ENCODE results near the gene PSME2. TPM values are rescaled to one million over a fixed set of nuclear protein-coding genes. Genes with fewer than 3 reads are reported as not detected.

The PSME2 gene
- total and polyA plus RNA-seq, 7 donors = 30.1 to 179 (median 76.4) TPM

GRCh38 chr14:24098229-24098926 is 48.0 kb downstream of the PSME2 start:
- H3K27ac ChIP-seq = no peak overlapping the region
- peaks cover 0 to 2% of the 10 kb centered on the region in 2 donors for H3K36me3 ChIP-seq (ENCODE audit: insufficient read depth in 1 of 2, low read depth in 1 of 2)
- 91 to 96% (median 93%) methylated on average over 16 of the region's 16 CpGs for WGBS, 3 donors
- no peak for TF ChIP-seq CTCF (IDR thresholded peaks at IDR 0.05)
- no peak overlapping the region for H3K4me3 ChIP-seq
- no peaks in the 10 kb centered on the region for H3K9me3 ChIP-seq
- no peak for ATAC-seq
- intact Hi-C loops (cut with DNase I) = loop anchor here in 1 of 2 donors (10.0 kb wide), 1 partner anchor 124 kb away; no protein-coding TSS in a partner anchor
- no peaks in the 10 kb centered on the region for H3K27me3 ChIP-seq (ENCODE audit: insufficient read depth in 3 of 3, low read length in 2 of 3)
- H3K4me1 ChIP-seq = peaks cover 6% of the 10 kb centered on the region
- DNase-seq = no peak

GRCh38 chr14:24096545-24097181 is 49.7 kb downstream of the PSME2 start:
- DNase-seq (no peak), ATAC-seq (no peak)
- H3K27ac ChIP-seq = no peak overlapping the region
- WGBS, 3 donors = 82 to 90% (median 89%) methylated on average over 8 of the region's 8 CpGs
- H3K9me3 ChIP-seq = no peaks in the 10 kb centered on the region
- H3K36me3 ChIP-seq (ENCODE audit: insufficient read depth in 1 of 2, low read depth in 1 of 2) = no peaks in the 10 kb centered on the region
- no peaks in the 10 kb centered on the region for H3K27me3 ChIP-seq (ENCODE audit: insufficient read depth in 3 of 3, low read length in 2 of 3)
- H3K4me1 ChIP-seq = peaks cover 6% of the 10 kb centered on the region
- intact Hi-C loops (cut with DNase I) = loop anchor here in 1 of 2 donors (10.0 kb wide), 1 partner anchor 122 kb away; no protein-coding TSS in a partner anchor
- TF ChIP-seq CTCF (IDR thresholded peaks at IDR 0.05) = no peak
- H3K4me3 ChIP-seq = no peak overlapping the region

GRCh38 chr14:24095271-24096068 is 50.9 kb downstream of the PSME2 start:
- peaks cover 6% of the 10 kb centered on the region for H3K4me1 ChIP-seq
- no peak for TF ChIP-seq CTCF (IDR thresholded peaks at IDR 0.05)
- H3K4me3 ChIP-seq = peak overlapping the region; percentile 80
- no peak for ATAC-seq
- no peaks in the 10 kb centered on the region for H3K27me3 ChIP-seq (ENCODE audit: insufficient read depth in 3 of 3, low read length in 2 of 3)
- intact Hi-C loops (cut with DNase I) = loop anchor here (2.0 to 10.0 kb wide), 2 partner anchors 13 to 121 kb away; no protein-coding TSS in a partner anchor
- peak overlapping the region; percentile 75 for H3K27ac ChIP-seq
- H3K9me3 ChIP-seq = no peaks in the 10 kb centered on the region
- DNase-seq = peak; percentile 54 to 70
- H3K36me3 ChIP-seq (ENCODE audit: insufficient read depth in 1 of 2, low read depth in 1 of 2) = no peaks in the 10 kb centered on the region
- WGBS, 3 donors = 52 to 72% (median 53%) methylated on average over 12 of the region's 12 CpGs

- DNase-seq (no peak), ATAC-seq (peak in 1 of 4 donors; percentile 5)
- no peaks in the 10 kb centered on the region for H3K27me3 ChIP-seq (ENCODE audit: insufficient read depth in 3 of 3, low read length in 2 of 3)
- H3K9me3 ChIP-seq = no peaks in the 10 kb centered on the region
- peak overlapping the region; percentile 80 for H3K4me3 ChIP-seq
- WGBS, 3 donors = 34 to 47% (median 43%) methylated on average over 14 of the region's 14 CpGs
- intact Hi-C loops (cut with DNase I) = loop anchor here (2.0 to 10.0 kb wide), 3 partner anchors 14 to 120 kb away; no protein-coding TSS in a partner anchor
- TF ChIP-seq CTCF (IDR thresholded peaks at IDR 0.05) = no peak
- peaks cover 6% of the 10 kb centered on the region for H3K4me1 ChIP-seq
- H3K36me3 ChIP-seq (ENCODE audit: insufficient read depth in 1 of 2, low read depth in 1 of 2) = no peaks in the 10 kb centered on the region
- peak overlapping the region; percentile 75 for H3K27ac ChIP-seq
These were observed 51.6 kb downstream of the PSME2 start for GRCh38 chr14:24094841-24095270.
